H54 (cell line): ENCODE results near the gene TMED8.
"Not testable (repeated sequence)": the region's sequence is repeated elsewhere in the genome, so short reads cannot be mapped to it uniquely, and the experiment has no call there.

Experiments
- DNase-seq: peaks from one replicate; pipeline ENCODE4 v3.0.0; 2011; ENCODE audit warnings: low spot score, mixed read lengths; ENCODE audit not compliant: insufficient read length
- FAIRE-seq: peaks from 3 replicates; lab custom pipeline; 2011; peaks lifted over from hg19 to GRCh38; lab: Jason Lieb, UNC
- POLR2A ChIP-seq: IDR thresholded peaks from 2 replicates; pipeline ENCODE4 v1.6.1; 2011; ENCODE audit warnings: low read depth, mild to moderate bottlenecking, low read length

TMED8 gene

GRCh38 chr14:77323571-77323970, 53.3 kb downstream of the TMED8 start:
- no peak for TF ChIP-seq POLR2A
- DNase-seq (no peak), FAIRE-seq (no peak)

DNA sequence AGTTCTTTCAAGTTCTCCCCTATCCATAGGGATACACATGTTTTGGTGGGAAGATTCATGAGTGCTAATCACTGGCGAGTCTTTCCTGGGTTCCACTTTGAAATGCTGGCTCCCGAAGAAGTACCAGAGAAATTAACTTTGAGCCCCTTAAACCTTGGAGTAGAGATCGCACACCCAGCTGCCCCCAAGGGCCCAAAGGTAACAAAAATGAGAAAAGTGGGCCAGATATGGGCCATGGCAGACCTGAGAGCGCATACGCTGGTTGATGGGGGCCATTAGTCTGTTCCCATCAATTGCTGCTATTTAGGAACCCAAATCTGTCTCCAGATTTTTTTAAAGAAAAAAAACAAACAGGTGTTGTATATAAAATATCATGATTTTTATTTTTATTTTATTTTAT, 53.9 kb downstream of the TMED8 start:
- TF ChIP-seq POLR2A, result no peak
- FAIRE-seq, result no peak
- DNase-seq, result no peak

GRCh38 chr14:77322250-77322902, 54.5 kb downstream of the TMED8 start:
- TF ChIP-seq POLR2A, result no peak
- no peak for FAIRE-seq
- DNase-seq, result no peak

DNA sequence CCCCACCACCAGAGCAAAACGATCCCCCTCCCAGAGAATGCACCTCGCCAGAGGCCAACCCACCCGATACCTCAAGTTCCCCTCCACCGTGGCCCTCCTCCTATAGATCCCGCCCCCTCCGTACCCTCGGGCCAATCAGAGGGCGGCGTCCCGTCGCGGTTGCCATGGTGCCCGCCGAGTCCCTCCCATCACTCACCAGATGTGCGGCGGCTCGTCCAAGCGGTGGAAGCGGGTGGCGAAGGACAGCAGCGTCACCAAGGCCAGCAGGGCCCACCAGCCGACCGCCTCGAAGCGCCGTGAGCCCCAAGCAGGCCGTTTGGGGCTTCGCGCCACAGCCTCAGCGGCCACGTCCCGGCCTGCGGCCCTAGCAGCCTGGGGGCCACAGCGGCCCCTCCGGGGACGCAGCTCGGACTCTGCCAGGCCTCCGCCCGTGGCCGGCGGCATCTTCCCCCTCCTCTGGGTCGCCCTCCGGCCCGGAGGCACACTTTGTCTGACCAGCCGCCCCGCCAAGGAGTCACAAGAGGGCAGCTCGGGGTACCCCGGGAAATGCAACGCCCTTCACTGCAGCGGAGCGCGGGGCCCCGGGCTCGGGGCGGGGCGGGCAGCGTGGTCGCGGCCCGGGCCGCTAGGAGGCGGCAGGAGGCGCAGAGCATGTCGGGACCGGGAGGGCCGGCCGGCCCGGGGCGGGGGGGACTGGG, 56.5 kb downstream of the TMED8 start, which contains the start of gene POMT2:
Gene POMT2 (minus strand): TSS at position 646 of the 698 bp plus-strand sequence. CDS start 202 bp downstream, at position 444.
- FAIRE-seq (peak; percentile 57), DNase-seq (peak; percentile 67)
- TF ChIP-seq POLR2A, result peak; percentile 70

DNA sequence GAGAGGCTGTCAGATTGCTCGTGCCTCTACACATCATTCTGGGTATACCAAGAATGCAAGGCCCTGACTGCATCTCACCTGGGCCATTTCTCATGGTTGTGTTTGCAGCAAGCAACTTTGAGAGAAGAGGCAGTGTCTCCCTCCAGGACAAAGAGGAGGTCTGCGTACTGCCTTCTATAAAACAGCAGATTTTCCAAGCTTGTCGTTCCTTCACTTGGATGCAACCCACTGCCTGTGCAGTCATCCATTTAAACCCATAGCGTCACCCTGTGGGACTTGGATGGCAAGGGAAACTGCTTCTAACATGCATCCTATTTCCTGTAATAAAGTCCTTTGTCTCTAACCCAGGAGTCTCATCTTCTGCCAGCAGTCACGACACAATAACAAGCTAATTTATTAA, 57.5 kb downstream of the TMED8 start:
- no peak for DNase-seq
- no peak for FAIRE-seq

GRCh38 chr14:77318756-77319155, 58.1 kb downstream of the TMED8 start:
- FAIRE-seq, result not testable (repeated sequence)

More for the DNA sequence above, 57.5 kb downstream of the TMED8 start:
- no peak for TF ChIP-seq POLR2A

GRCh38 chr14:77318006-77318553, 58.8 kb downstream of the TMED8 start:
- TF ChIP-seq POLR2A, result no peak
- FAIRE-seq (no peak), DNase-seq (no peak)

More at GRCh38 chr14:77318756-77319155, 58.1 kb downstream of the TMED8 start:
- DNase-seq, result not testable (repeated sequence)

DNA sequence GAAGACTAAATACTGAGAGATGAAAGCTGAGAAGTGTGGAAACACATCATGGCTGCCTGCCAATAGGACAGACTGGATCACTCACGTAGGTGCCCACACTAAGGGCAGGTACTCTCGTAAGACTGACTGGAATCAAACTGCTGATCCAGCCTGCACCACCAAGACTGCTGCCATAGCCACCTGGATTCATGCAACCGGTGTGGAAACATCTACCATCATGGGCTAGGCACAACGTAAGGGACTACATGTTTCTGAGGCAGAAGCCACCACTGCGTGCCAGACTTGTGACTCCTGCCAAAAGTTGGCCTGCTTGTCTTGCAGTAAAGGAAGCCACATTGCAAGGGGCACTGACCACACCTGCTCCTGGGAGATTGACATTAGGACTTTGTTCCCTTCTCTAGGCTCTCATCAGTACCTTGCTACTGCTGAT, 60.0 kb downstream of the TMED8 start:
- no peak for FAIRE-seq

GRCh38 chr14:77316195-77316505, 60.7 kb downstream of the TMED8 start:
- TF ChIP-seq POLR2A, result no peak
- FAIRE-seq (no peak), DNase-seq (no peak)

More for the DNA sequence above, 60.0 kb downstream of the TMED8 start:
- DNase-seq, result no peak
- no peak for TF ChIP-seq POLR2A

DNA sequence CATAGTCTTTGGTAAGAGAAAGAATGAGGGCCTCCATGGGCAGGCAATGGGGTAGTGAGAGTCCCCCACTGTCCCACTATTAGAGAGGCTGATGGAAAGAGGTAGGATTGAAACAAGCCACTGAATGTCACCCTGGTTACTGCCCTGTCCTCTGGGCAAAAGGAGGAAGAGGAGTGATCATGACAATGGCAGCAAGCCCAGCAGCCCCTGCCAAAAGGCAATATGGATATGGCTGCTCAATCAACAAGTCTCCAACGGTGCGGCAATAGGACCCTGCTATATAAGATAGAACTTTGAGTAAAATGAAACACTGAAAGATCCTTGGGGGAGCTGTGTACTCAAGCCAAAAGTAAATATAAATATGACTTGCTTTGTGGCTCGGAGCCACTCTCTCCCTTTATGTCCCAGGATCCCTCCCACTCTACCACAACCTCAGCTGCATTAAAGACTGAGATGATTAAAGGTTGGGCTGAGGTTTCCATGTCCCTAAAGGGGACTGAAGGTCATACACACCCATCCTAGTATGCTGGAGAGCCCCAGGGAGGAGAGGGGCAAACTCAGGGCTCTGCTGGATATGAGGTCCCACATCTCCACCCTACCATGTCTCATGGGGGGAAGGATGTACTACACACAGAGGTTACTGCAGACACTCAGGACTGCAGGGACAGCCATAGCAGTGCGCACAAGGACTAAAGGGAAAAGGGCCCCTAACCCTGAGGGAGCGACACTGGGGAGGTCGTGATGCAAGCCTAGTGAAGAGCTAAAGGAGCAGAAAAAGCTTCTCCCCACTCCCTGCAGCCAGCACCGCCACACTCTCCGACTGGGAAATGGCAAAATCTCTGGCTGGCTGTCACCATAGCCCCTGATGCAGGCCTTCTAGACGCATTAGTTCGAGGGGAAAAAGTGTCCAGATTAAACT, 62.1 kb downstream of the TMED8 start:
- FAIRE-seq, result no peak
- no peak for DNase-seq
- TF ChIP-seq POLR2A, result no peak

DNA sequence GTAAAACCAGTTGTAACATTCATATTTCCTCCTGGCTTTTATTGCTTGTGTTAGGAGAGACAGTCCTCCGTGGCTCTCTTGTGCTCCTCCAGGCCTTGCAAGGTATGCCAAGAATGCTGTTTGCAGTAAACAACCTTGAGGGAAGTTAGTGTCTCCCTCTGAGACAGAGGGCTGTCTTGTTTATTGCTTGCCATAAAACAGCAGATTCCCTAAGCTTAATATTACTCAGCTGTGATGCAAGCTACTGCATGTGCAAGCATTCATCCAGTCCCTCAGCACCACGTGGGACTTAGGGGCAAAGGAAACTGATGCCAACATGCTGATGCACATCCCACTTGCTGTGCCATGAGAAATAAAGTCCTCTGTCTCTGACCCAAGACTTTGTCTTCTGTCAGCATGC, 62.9 kb downstream of the TMED8 start:
- FAIRE-seq (peak; percentile 68), DNase-seq (no peak)
- no peak for TF ChIP-seq POLR2A

- FAIRE-seq (no peak), DNase-seq (no peak)
- no peak for TF ChIP-seq POLR2A
These were observed 63.5 kb downstream of the TMED8 start for GRCh38 chr14:77313371-77313770.

DNA sequence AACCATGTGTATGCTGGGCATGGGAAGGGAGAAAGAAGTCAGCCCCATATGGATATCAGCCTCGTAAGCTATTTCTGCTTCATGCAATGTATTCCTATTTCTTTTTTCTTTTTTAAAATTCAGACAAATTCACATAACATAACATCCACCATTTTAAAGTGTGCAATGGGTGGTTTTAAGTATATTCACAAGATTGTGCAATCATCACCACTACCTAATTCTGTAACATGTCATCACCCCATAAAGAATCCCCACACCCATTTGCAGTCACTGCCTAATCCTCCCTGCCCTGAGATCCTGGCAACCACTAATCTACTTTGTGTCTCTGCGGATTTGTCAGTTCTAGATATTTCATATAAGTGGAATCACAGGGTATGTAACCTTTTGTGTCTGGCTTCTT, 65.7 kb downstream of the TMED8 start:
- FAIRE-seq (no peak), DNase-seq (no peak)
- TF ChIP-seq POLR2A, result no peak

DNA sequence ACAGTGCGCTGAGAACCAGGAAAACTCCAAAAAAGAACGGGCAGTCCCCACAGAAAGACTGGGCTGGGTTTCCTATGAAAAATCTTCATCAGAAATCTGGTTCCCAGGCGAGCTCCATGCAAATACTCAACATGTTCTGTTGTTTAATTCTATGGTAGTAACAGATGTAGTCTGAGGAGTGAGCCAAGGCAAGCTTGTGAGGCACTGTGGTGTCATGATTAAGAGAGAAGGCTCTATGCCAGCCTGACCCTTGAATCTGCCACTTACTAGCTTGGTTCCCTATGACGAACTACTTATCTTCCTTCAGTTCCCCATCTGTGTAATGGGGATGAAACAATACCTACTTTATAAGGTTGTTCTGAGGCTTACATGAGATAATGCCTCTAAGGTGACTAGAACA, 66.9 kb downstream of the TMED8 start:
- no peak for FAIRE-seq
- DNase-seq, result no peak
- TF ChIP-seq POLR2A, result no peak
